NCI-H446 treated with DMSO at 0.1 percent for 48 hours (cell line): Measurements from ENCODE around the gene FEM1C.

Source experiments
- DNase-seq: peaks from one replicate; lab custom pipeline; 2025; lab: John Stamatoyannopoulos, UW

FEM1C gene

DNA sequence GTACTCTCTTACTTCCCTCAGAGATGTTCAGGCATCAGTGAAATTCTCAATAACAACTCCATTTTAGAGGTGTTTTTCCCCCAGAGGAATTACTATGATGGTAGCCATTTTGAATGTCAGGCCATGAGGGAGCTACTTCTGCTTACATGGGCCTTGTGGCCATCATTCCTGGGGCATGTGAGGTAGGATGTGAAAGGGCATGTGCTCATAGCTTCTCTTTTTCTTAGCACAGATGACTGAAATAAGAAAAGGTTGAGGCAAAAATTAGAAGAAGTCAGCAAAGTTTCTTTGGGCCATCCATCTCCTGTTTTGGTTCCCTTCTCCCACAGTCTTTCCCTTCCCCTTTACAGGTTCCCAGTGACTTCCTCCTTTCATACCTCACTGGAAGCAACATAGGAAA, 68.8 kb downstream of the FEM1C start:
- DNase-seq: no peak

DNA sequence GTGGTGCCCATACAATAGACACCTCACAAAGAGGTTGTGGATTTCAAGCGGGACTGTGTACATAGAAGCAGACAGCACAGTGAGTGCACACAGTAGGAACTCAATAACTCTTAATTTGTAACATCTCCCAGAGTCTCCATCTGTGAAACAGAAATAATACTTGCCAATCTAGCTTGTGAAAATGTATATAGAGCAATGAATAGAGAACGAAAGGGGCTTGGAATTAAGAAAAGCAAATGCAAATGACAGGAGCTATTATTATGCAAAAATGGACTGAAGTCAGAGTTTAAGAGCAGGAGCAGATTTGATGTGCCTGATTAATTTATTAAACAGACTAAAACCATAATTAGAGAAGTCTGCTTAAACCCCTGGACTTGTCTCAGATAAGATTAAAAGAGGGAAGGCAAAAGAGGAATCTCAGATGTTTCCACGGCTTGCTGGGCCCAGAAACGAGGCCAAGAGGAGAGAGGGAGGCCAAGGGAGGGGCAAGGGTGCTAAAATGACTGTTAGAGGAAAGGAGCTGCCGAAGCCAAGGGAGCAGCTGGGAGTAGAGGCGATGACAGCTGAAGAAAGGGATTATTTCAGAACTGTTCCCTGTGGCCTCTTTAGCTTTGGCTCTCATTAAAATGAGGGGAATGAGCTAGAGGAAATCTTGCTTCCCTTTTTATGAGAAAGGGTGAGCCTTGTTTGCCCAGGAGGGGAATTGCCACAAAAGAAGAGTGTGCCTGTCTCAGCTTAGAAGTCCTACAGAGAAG, 72.1 kb downstream of the FEM1C start:
- DNase-seq: peak; percentile 61

DNA sequence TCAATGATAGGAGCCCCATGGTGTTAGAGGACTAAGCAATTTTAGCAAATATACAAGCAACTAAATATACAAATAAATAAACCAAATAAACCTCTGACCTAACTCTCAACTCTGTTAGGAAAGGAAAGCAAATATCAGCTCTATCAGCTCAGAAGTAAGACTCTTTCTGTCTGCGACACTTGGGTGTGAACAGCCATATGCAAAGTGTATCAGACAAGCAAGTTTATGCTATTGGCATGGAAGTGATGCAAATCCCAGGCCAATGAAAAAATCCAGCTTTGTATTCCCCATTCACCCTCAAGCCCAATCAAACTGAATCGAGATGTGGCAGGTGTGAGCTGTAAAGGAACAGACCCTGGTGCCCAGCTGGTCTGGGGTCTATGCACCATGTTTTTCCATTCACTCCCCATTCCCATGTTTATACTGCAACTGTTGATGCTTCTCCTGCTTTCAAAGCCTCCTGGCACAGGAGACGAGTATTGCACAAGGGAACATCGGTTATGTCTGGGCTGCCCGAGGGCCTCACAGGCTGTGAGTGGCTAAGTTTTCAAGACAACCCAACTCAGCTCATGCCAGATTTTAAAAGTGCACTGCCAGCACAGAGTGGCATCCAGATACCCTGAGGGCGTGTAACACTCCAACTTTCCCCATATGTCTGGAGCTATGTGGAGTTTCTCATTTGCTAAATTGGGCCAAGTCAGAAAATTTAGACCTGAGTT, 73.1 kb downstream of the FEM1C start:
- peak; percentile 77 for DNase-seq

DNA sequence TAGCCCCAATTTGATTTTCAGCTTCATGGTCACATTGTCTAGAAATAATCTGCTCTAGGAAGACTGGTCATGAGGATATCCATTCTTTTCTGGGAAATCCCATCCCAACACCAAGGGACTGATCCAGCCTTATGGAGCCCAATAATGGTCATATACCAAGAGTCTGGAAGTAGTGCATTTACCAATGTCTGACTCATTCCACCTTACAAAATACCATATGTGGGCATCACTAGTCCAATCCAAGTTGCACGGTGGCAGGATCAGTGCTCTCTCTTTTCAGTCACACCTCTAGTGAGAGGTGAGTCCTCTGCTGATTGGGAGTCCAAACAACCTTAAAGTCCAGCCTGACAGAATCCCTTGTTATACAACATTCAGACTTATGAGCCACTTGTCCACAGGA, 73.7 kb downstream of the FEM1C start:
- no peak for DNase-seq
